COLO668 (cell line): Measurements from ENCODE around the gene MOB4.
"Not testable (repeated sequence)": the region's sequence is repeated elsewhere in the genome, so short reads cannot be mapped to it uniquely, and the experiment has no call there.

ENCODE experiments used
- DNase-seq: peaks from one replicate; lab custom pipeline; 2025; ENCODE audit not compliant: unreplicated experiment; lab: John Stamatoyannopoulos, UW

The MOB4 gene

DNA sequence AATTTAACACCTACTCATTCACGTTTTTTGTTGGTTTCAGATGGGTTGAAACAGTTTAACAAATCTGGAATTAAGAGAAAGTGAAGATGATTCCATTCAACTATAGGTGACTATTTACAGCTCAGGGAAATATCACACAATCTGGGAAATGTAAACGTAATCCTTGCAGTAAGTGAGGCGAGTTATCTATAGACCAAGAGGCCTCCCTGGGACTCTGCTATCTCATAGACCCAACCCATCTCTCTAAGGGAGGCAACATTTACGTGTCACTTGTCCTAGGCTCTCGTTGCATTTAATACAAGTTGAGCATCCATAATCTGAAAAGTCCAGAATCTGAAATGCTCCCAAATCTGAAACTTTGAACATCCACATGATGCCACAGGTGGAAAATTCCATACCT is 2.0 kb upstream of the MOB4 start:
- no peak for DNase-seq

DNA sequence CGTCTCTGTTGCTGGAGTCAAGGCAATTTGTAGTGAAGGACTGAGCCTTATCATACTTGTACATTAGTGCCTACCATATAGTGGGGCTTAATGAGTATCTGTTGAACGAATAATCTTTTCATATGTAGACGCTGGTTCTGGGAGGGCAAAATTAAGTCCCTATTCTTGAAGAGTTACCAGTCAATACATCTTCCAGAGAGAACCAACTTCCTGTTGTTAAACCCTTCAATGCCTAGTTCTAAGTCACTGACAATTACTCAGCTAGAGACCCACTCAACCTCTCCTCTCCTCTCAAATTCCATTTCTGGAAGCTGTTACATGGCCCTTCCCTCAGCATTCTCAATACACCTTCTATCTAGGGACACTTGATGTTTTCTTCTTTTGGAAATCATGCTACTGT is 1.1 kb upstream of the MOB4 start:
- no peak for DNase-seq

DNA sequence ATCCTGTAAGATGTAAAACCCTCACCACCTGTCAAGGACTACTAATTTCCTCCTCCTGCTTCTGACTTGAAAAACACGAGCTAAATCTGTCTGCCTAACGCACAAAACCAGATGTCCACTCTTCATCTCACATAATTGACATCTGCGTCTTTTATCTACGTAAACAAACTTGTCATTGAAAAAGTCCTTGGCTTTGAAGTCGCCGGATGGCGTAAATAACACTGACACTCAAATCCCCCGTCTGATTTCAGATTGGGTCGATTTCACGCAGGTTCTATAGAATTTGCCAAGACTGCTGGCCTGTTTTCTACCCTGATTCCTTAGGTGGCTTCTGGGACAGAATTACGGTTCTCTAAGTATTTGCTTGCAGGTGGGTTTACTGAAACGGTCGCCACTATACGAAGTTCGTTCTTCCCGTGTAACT is 539 bp upstream of the MOB4 start:
- no peak for DNase-seq

DNA sequence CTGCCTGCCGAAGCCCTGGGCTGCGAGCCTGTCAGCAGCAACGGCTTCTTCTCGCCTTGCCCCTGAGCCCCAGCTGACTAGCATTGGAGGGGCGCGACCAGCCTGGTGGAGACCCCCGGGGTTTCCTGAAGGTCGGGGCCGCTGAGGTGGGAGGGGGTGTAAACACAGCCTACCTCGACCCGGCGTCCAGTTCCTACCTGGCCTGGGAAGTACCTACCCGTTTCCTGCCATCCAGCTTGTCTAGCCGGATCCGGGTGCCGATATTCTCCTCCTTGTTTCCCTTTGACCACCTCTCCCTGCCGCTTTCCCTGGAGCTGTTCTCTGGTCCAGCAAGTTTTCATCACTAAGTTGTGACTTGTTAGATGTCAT is 511 bp downstream of the MOB4 start:
- peak; percentile 42 for DNase-seq

DNA sequence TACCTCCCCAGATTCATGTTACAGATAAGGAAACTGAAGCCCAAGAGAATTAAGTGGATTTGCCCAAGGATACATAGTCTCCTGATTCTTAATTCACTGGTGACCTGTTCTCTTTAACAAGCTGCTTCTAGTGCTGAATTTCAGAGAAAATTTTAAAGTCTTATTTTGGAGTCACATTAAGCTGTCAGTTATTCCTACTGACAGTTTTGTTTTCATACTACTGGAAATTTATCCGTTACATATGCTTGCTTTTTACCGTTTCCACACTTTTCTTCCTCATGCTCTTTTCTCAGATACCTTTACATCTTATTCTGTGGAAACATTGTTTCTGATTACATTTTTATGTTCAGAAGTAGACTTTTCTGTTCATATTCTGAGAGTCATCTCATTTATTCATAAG is 1.3 kb downstream of the MOB4 start:
- DNase-seq: no peak

DNA sequence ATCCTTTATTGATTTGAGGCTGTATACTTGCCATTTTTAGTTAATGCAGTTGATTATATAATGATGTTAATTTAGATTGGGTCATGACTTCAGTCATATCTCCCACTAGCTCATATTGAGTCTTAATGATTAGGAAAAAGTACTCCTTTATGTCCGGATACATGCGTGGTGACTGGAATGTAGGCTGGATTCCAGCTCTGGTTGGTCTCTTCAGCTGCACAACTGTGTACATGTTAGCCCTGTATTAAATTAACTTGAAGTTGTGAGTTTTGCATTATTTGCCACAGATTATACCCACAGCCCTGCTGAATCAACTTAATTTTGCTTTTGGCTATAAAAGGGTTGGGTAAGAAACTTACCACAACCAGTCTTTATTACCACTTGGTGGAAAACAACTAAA is 22.5 kb downstream of the MOB4 start:
- no peak for DNase-seq

DNA sequence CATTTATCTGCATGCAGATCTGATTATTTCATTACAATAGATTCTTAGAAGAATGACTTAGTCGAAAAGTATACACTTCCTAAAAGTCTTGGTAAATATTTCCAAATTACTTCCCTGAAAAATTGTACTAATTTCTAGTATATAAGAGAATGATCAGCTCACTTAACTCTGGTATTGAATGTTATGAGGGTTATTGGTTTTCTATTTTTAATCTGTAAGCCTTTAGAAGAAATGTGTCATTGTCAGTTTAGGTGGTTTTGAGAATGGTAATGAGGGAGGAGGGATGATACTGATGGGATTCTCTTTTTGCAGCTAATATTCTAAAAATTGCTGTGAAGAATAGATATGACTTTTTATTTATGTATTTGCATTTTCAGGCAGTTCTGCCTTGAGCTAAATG is 23.9 kb downstream of the MOB4 start:
- no peak for DNase-seq

DNA sequence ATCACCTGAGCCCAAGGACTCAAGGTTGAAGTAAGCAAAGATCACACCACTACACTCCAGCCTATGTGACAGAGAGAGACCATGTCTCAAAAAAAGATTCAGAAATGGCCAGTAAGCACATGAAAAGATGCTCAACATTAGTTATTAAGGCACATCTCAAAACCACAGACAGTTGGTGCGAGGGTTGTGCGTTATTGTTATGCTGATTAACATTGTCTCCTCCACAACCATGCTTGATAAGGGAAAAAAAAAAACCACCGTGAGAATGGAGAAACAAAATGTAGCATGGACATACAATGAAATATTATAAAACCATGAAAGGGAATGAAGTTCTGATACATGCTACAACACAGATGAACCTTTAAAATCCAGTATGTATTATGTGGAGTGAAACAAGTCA is 27.3 kb downstream of the MOB4 start:
- no peak for DNase-seq

DNA sequence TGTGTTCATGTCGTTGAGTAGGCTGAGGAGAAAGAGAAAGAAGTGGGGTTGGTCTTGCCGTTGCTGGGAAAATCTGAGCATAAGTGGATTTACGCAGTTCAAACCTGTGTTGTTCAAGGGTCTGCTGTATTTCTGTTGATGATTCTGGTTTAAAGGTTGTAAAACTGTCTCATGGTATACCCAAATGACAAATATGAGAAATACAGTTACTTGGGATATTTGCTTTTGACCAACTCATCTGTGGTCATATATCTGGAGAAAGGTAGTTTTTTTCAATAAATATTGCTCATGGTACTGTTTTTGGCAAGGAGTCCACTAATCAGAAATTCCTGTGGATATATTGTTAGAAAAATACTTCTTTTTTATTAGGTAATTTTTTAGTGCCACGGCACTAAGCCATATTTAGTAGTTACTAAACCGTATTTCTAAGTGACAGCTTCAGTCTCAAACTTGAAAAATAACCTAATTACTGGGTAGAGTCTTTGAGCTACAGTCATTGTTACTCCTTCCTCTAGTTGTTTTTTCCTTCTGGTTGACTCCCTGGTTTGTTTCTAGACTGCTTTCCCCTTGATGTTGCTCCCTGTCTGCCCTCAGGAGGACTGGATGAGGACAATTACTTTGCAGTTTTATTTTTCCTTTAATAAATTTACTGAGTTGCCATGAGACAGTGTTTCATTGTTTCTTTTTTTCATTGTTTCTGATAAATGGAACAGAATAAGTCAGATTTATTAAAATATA is 31.5 kb downstream of the MOB4 start:
- DNase-seq: no peak

DNA sequence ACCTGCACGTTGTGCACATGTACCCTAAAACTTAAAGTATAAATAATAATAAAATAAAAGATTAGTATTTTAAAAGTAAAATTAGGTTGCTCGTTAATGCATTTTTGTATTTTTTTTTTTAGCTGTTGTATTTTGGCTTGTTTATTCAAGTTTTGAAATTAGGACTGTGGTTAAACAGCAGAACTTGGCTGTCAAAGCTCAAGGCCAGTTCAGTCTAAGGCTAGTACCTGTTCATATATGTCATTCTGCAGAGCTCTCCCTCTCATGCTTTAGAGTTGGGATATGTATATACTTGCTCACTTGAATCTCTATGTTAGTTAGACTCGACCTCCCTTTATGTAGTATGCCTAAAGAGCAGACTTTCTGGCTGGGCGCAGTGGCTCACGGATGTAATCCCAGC is 32.7 kb downstream of the MOB4 start:
- no peak for DNase-seq

DNA sequence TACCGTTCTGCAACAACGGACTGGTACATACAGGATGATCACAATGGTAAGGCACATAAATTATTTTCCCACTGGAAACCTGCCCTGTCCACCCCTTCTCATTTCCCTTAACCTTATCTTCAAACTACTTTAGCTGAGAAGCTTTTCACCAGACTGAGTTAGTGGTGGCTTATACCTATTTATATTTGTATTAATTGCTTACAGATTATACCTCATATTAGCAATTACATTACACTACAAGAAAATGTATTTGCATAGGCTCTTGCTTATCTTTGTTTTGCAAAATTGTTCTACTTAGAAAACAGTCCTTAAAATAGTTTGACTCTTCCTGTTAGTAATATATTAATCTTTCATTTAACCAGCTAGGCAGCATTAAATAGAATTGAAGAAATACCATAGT is 35.4 kb downstream of the MOB4 start:
- DNase-seq: not testable (repeated sequence)

DNA sequence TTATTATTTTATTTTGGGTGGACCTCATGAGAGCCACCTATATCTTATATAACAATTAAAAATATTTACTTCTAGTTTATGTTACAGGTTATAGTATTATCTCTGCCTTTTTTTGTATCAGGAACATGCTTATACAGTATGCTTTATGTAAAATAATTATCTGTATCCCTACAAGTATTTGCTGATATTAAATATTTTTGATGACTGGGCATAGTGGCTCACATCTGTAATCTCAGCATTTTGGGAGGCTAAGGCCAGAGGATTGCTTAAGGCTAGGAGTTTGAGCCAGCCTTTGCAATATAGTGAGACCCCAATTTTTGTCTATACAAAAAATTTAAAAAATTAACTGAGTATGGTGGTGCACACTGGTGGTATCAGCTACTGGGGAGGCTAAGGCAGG is 39.6 kb downstream of the MOB4 start:
- DNase-seq: no peak

DNA sequence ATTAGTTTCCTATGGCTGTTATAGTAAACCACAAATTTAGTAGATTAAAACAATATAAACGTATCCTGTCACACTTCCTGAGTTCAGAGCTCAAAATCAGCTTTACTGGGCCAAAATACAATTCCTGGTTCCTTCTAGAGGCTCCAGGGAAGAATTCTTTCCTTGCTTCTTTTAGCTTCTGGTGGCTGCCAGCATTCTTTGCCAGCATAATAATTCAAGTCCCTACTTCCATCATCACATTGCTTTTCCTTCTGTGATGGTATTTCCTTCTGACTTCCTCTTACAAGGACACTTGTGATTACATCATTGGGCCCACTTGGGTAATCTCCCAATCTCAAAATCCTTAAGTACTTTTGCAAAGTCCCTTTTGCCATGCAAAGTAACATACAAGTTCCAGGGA is 40.6 kb downstream of the MOB4 start:
- DNase-seq: no peak

DNA sequence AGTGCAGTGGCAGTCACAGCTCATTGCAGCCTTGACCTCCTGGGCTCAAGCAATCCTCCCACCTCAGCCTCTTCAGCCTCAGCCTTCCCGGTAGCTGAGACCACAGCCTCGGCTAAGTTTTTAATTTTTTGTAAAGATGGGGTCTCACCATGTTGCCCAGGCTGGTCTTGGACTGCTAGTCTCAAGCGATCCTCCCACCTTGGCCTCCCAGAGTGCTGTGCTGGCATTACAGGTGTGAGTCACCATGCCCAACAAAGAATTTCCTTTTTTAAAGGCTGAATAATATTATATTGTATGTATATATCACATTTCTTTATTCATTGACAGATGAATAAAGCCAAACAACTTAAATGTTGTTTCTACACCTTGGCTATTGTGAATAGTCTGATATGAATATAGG is 42.5 kb downstream of the MOB4 start:
- DNase-seq: no peak

DNA sequence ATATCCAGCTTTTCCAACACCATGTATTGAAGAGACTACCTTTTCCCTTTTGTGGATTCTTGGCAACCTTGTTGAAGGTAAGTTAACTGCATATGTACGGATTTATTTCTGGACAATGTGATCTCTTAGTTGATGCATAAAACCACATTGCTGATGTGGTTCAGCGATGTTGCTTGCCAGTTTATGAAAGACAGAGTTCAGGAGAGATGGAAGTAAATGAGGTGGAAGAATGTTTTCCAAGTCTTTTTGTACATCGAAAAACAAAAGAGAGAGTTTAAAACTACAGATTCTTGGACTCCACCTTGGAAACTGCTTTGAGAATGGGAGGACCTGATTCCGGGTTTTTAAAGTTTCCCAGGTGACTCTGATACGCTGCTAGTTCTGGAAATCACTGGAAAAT is 43.8 kb downstream of the MOB4 start:
- no peak for DNase-seq

DNA sequence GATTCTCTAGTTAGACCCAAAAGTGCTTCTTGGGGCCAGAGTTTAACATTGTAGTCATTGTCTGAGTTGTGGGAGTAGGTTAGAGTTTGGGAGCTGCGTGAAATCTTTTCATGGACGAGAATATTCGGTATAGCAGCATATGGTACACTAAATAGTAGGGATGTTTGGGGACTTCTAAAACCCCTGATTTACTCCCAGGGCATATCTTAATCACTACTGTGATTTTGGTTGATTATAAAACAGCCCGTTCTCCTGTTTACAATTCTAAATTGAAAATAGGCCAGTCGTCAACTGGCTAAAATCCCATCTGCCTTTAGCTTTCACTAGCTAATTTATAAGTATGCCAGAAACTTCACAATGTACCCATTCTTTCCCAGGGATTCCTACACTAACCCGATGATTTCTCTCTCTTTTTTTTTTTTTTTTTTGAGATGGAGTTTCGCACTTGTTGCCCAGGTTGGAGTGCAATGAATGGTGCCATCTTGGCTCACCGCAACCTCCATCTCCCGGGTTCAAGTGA is 44.3 kb downstream of the MOB4 start:
- no peak for DNase-seq

DNA sequence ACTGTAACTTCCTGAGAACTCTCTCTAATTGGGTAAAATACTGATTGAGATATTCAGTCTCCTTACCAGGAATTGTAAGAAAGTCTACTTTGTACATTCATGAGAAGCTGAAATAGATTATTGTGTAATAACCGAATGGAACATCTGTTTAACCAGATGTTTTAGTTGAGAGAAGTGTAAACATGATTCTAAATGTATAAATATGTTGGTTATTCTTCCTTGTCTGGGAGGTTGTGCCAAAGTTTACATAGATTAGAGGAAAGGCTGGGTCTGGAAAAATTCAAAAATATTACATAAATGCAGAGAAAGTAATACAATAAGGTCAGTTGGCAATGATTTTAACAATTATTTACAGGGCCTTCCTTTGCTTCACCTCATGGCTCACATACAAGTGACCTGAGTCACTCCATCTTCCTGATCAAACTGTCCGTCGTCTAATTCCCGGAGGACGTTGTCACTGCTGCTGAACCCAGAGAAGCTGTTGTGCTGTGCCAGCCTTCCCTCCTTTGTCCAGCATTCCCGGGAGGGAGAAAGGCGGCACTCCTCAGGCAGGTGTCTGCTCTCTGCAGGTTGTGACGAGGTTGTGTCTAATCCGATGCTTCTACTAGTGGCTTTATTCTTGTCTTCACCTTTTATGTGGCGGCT is 55.9 kb downstream of the MOB4 start:
- DNase-seq: no peak

DNA sequence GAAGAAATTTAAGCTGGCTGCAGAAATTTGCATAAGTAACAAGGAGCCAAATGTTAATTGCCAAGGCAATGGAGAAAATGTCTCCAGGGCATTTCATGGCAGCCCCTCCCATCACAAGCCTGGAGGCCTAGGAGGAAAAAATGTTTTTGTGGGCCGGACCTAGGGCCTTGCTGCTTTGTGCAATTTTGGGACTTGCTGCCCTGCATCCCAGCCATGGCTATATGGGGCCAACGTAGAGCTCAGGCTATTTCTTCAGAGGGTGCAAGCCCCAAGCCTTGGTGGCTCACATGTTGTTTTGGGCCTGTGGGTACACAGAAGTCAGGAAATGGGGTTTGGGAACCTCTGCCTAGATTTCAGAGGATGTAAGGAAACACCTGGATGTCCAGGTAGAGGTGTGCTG is 57.7 kb downstream of the MOB4 start:
- no peak for DNase-seq

DNA sequence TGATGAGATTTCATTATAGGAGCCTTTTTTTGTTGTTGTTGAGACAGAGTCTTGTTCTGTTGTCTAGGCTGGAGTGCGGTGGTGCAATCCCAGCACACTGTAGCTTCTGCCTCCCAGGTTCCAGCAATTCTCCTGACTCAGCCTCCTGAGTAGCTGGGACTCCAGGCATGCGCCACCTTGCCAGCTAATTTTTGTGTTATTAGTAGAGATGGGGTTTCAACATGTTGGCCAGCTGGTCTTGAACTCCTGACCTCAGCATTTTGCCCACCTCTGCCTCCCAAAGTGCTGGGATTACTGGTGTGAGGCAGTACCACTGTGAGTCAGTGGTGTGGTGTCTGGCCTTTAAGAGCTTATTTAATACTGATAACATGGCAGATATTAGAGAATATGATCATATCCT is 60.1 kb downstream of the MOB4 start:
- DNase-seq: no peak

DNA sequence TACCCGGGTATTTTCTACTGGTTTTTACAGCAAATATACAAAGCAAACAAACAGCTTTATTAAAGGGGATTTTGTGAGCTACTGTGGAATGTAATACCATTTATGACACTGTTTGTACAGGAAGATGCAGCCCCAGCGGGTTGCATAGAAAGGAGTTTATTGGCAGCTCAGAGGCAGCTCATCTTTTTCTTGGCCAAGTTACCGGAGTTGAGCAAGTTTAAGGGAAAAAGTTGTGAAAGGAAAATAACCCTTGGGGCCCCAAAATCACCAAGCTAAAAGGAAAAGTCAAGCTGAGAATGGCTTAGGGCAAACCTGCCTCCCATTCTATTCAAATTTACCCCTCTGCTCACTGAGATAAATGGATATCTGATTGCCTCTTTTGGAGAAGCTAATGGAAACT is 60.8 kb downstream of the MOB4 start:
- DNase-seq: no peak

DNA sequence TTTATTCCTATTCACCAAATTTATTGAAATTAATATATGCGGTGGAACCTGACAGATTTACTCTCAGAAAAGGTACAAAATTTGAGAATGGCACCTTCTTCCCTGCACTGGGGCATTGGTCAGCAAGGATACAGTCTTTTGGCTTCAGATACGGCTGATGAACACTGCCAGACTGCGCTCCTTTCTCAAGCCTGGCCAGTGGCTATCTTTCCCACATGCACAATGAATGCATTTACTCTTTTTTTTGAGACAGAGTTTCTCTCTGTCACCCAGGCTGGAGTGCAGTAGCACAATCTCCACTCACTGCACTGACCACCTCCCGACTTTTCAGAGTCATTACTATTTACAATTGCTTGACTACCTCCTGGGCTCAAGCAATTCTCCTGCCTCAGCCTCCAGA is 61.6 kb downstream of the MOB4 start:
- no peak for DNase-seq

DNA sequence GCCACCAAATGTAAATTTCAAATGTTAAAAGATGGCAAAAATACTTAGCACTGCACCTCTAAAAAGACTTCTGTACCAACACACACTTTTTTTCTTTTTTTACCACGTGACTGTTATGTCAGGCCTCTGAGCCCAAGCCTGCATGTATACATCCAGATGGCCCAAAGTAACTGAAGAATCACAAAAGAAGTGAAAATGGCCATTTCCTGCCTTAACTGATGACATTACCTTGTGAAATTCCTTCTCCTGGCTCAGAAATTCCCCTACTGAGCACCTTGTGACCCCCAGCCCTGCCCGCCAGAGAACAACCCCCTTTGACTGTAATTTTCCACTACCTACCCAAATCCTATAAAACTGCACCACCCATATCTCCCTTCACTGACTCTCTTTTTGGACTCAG is 62.4 kb downstream of the MOB4 start:
- not testable (repeated sequence) for DNase-seq

DNA sequence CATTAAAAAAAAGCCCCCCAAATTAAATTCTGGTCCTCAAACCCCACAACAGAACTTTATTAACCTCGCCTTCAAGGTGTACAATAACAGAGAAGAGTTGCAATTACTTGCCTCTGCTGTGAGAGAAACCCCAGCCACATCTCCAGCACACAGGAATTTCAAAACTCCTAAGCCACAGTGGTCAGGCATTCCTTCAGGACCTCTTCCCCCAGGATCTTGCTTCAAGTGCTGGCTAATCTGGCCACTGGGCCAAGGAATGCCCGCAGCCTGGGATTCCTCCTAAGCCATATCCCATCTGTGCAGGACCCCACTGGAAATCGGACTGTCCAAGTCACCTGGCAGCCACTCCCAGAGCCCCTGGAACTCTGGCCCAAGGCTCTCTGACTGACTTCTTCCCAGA is 64.3 kb downstream of the MOB4 start:
- not testable (repeated sequence) for DNase-seq
